ENCODE results near the gene KRTAP4-1.

- TF ChIP-seq CTCF (IDR thresholded peaks at IDR 0.05) (no peak), POLR2A (IDR thresholded peaks at IDR 0.05; ENCODE audit: low read depth) (no peak), POLR2AphosphoS5 (IDR thresholded peaks at IDR 0.05) (no peak), EP300 (IDR thresholded peaks at IDR 0.05) (no peak)
Observed at GRCh38 chr17:41186872-41187271, 2.2 kb upstream of the KRTAP4-1 start.
